Panc1 (cell line): ENCODE data around the gene DUSP18.

ENCODE experiments used
- POLR2AphosphoS5 ChIP-seq: IDR thresholded peaks from 2 replicates; pipeline ENCODE4 v1.6.1; 2012; ENCODE audit warnings: mild to moderate bottlenecking, low read depth, low read length, moderate library complexity
- TCF7L2 ChIP-seq: IDR thresholded peaks from 2 replicates; pipeline ENCODE4 v1.6.1; 2011; ENCODE audit warnings: mild to moderate bottlenecking, low read depth, low read length, inconsistent platforms
- TF ChIP-seq, protein P1 (sequence below): fragments of 450-650 bp; IDR thresholded peaks from 2 replicates; pipeline ENCODE4 v1.5.1; 2017; ENCODE audit warnings: mild to moderate bottlenecking
- TF ChIP-seq, protein P2 (sequence below), 2 experiments: IDR thresholded peaks; 2 replicates each; pipeline ENCODE4 v1.6.1; 2011 to 2012; ENCODE audit warnings: low read depth in 2 of 2, control low read depth in 1 of 2, low read length in 1 of 2, mild to moderate bottlenecking in 1 of 2, moderate library complexity in 1 of 2; ENCODE audit not compliant: insufficient read depth in 1 of 2

DNA sequence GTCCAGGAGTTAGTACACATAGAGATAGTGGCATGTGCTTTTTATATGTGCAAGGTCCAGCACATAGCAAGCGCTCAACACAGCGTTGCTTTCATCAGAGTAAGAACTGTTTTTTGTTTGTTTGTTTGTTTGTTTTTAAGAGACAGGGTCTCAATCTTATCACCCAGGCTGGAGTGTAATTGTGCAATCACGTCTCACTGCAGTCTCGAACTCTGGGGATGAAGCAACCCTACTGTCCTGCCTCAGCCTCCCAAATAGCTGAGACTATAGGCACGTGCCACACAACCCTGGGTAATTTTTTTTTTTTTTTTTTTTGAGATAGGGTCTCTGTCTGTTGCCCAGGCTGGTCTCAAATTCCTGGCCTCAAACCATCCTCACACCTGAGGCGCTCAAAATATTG is 49.9 kb downstream of the DUSP18 start:
- TF ChIP-seq, protein P1, sequence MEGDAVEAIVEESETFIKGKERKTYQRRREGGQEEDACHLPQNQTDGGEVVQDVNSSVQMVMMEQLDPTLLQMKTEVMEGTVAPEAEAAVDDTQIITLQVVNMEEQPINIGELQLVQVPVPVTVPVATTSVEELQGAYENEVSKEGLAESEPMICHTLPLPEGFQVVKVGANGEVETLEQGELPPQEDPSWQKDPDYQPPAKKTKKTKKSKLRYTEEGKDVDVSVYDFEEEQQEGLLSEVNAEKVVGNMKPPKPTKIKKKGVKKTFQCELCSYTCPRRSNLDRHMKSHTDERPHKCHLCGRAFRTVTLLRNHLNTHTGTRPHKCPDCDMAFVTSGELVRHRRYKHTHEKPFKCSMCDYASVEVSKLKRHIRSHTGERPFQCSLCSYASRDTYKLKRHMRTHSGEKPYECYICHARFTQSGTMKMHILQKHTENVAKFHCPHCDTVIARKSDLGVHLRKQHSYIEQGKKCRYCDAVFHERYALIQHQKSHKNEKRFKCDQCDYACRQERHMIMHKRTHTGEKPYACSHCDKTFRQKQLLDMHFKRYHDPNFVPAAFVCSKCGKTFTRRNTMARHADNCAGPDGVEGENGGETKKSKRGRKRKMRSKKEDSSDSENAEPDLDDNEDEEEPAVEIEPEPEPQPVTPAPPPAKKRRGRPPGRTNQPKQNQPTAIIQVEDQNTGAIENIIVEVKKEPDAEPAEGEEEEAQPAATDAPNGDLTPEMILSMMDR: no peak
- no peak for TF ChIP-seq POLR2AphosphoS5
- TF ChIP-seq, protein P2, sequence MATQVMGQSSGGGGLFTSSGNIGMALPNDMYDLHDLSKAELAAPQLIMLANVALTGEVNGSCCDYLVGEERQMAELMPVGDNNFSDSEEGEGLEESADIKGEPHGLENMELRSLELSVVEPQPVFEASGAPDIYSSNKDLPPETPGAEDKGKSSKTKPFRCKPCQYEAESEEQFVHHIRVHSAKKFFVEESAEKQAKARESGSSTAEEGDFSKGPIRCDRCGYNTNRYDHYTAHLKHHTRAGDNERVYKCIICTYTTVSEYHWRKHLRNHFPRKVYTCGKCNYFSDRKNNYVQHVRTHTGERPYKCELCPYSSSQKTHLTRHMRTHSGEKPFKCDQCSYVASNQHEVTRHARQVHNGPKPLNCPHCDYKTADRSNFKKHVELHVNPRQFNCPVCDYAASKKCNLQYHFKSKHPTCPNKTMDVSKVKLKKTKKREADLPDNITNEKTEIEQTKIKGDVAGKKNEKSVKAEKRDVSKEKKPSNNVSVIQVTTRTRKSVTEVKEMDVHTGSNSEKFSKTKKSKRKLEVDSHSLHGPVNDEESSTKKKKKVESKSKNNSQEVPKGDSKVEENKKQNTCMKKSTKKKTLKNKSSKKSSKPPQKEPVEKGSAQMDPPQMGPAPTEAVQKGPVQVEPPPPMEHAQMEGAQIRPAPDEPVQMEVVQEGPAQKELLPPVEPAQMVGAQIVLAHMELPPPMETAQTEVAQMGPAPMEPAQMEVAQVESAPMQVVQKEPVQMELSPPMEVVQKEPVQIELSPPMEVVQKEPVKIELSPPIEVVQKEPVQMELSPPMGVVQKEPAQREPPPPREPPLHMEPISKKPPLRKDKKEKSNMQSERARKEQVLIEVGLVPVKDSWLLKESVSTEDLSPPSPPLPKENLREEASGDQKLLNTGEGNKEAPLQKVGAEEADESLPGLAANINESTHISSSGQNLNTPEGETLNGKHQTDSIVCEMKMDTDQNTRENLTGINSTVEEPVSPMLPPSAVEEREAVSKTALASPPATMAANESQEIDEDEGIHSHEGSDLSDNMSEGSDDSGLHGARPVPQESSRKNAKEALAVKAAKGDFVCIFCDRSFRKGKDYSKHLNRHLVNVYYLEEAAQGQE (IDR thresholded peaks at IDR 0.05; ENCODE audit: insufficient read depth in 1 of 2, low read depth in 2 of 2, low read length in 1 of 2): no peak
- TF ChIP-seq TCF7L2: no peak
